ENCODE measurements around the gene MYMX.
"Not testable (repeated sequence)": the region's sequence is repeated elsewhere in the genome, so short reads cannot be mapped to it uniquely, and the experiment has no call there.

The MYMX gene

DNA sequence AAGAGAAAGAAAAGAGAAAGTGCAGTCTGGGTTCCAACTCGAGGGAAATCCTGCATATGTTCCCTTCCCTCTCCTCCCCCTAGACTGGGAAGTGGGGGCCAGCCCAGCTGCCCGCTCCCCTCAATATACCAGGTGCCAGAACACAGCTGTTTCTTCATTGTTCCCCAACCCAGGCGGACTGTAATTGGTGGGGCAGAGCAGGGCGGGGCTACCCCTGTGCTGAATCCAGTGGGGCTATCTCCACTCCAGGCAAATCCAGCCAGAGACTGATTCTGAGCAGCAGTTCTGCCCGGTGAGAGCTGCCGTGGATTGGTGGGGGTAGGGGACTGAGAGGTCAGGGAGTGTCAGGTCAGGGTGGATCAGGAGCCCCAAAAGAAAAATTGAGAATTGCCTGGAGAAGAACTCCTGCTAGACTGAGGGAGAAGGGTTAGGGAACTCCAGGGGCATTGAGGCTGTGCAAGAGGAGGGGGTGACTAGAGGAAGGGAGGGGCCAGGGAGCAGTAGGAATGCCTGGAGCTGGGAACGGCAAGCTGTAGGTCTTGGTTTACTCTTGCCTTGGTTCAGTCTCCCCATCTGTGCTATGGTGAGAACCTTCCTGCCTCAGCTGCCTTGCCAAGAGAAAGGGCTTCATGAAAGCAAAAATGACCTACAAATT is at the start of gene MYMX:
TSS of gene MYMX (plus strand) at position 250 of the 655 bp plus-strand sequence. CDS start 546 bp downstream, outside the sequence.
- no peak for DNase-seq

DNA sequence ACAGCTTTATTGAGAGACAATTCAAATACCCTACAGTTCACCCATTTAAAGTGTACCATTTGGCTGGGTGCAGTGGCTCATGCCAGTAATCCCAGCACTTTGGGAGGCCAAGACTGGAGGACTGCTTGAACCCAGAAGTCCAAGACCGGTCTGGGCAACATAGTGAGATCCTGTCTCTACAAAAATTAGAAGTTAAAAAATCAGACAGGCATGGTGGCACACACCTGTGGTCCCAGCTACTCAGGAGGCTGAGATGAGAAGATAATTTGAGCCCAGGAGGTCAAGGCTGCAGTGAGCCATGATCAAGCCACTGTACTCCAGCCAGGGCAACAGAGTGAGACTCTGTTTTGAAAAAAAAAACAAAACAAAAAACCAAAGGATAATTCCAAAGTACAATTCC is 49.2 kb upstream of the MYMX start:
- DNase-seq: no peak

DNA sequence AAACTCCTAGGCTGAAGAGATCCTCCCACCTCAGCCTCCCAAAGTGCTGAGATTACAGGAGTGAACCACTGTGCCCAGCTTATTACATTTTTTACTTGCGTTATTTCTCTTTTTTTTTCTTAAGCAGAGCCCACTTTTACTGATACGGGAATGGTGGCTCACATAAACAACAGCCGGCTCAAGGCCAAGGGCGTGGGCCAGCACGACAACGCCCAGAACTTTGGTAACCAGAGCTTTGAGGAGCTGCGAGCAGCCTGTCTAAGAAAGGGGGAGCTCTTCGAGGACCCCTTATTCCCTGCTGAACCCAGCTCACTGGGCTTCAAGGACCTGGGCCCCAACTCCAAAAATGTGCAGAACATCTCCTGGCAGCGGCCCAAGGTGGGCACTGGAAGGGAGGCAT is 47.6 kb upstream of the MYMX start:
- no peak for DNase-seq

DNA sequence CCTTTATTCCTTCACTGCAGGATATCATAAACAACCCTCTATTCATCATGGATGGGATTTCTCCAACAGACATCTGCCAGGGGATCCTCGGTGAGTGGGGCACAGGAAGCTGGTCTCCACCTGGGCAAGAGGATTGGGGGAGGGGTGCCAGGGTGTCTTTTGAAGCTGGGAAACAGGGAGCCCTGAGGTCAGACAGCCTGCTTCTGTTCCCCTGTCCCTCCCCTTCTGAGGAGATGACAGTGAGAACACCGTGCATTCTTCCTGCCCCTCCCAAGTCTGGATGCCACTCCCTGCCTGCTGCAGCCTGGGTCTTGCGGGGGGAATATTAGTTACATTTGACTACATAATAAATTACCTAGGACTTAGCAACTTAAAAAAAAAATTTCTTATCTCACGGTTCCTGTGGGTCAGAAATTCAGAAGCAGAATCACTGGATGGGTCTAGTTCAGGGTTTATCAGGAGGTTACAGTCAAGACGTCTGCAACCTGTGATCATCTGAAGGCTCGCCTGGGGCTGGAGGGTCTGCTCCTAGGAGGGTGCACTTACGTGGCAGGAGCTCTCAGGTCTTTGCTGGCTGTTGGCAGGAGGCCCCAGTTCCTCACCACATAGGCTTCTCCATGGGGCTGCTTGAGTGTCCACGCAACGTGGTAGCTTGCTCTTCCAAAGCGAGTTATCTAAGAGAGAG is 46.7 kb upstream of the MYMX start:
- DNase-seq: peak; percentile 42

GRCh38 chr6:44171899-44172546 is 44.7 kb upstream of the MYMX start:
- no peak for DNase-seq

DNA sequence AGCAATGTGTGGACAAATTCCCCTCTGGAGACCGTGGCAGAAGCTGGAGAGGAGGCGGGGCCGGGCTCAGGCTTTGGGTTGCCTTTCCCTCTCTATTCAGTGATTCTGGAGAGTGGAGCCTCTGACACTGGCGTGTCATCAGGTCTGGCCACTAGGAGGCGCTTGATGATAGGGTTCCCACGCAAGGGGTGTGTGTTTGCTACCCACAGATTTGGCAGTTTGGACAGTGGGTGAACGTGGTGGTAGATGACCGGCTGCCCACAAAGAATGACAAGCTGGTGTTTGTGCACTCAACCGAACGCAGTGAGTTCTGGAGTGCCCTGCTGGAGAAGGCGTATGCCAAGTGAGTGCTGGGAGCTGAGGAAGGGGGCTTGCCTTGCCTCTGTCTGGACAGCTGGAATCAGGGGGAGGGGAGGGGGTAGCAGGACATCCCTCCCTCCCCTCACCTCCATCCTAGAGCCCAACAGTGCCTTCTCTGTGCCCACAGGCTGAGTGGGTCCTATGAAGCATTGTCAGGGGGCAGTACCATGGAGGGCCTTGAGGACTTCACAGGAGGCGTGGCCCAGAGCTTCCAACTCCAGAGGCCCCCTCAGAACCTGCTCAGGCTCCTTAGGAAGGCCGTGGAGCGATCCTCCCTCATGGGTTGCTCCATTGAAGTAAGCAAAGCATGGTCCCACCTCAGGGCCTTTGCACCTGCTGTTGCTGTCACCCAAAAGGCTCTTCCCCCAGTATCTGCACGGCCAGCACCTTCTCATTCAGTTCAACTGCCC is 43.8 kb upstream of the MYMX start:
- peak; percentile 89 for DNase-seq

GRCh38 chr6:44176130-44176761 is 40.5 kb upstream of the MYMX start:
- DNase-seq: no peak

DNA sequence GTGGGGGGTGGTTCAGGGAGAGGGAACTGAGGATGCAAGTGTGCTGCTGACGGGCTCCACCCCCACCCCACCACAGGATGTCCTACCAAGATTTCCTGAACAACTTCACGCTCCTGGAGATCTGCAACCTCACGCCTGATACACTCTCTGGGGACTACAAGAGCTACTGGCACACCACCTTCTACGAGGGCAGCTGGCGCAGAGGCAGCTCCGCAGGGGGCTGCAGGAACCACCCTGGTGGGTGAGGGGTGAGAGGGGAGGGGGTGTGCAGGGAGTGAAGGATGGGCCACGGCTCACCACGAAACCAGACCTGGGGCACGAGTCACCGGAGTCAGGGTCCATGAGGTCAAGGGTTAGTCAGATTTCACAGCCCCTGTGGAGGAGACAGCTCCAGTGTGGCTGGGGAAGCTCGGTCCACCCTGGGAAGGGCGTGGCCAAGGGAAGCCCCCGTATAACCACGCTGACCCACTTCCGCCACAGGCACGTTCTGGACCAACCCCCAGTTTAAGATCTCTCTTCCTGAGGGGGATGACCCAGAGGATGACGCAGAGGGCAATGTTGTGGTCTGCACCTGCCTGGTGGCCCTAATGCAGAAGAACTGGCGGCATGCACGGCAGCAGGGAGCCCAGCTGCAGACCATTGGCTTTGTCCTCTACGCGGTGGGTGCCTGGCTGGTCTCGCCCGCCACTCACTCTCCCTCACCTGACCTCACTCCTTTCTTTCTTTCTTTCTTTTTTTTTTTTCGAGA is 39.8 kb upstream of the MYMX start:
- DNase-seq: peak; percentile 72

- no peak for DNase-seq
Observed at GRCh38 chr6:44177691-44178423, 38.9 kb upstream of the MYMX start.

DNA sequence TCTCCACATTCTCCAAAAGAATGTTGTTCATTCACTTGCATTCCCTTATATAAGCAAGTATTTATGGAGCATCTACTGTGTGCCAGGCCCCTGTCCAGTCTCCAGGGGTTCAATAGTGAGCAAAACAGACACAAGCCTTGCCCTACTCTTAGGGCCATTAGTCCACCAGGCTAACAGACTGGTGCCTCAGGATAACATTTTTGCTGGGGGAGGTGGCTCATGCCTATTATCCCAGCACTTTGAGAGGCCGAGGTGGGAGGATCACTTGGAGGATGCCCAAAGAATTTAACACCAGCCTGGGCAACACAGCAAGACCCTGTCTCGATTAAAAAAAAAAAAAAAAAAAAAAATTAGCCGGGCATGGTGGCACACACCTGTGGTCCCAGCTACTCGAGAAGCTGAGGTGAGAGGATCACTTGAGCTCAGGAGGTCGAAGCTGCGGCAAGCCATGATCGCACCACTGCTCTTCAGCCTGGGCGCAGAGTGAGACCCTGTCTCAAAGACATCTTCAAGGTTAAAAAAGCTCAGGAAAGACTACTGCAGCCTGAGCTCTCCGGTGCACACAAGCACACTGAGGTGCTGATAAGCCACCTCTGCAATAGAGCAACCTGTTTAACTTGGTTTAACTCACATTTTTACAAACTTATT is 38.2 kb upstream of the MYMX start:
- no peak for DNase-seq

GRCh38 chr6:44179072-44179536 is 37.6 kb upstream of the MYMX start:
- DNase-seq: no peak

DNA sequence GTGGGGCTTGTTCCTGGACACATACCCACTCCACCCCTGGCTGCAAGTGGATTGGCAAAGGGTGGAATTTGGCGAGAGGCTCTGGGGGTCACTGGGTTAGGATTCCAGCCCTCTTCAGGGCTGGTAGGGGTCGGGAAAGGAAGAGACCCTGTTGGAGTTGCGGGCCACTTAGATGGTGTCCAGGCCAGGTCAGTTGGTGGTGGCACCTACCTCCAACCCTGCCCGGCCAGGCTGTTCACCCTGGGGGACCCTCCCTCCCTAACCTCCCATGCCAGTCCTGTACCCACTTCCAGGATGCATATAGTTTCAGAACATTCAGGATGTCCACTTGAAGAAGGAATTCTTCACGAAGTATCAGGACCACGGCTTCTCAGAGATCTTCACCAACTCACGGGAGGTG is 37.1 kb upstream of the MYMX start:
- DNase-seq: no peak

DNA sequence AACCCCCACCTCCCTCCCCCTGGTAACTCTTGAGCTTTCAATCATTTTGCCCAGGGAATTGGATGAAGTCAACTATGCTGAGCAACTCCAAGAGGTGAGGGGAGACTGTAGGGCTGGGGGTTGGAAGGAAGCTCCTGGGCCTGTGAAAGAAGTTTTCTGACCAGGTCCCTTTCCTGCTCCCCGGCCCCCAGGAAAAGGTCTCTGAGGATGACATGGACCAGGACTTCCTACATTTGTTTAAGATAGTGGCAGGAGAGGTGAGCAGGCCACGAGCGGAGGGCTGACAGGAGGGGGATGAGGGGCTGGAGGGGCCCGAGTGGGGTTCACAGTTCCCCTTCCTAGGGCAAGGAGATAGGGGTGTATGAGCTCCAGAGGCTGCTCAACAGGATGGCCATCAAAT is 36.3 kb upstream of the MYMX start:
- DNase-seq: no peak

GRCh38 chr6:44180886-44181285 is 35.8 kb upstream of the MYMX start:
- DNase-seq: no peak

DNA sequence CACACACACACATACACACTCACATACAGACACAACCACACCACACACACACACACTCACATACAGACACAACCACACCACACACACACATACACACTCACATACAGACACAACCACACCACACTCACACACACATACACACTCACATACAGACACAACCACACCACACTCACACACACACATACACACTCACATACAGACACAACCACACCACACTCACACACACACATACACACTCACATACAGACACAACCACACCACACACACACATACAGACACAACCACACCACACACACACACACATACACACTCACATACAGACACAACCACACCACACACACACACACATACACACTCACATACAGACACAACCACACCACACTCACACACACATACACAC is 34.9 kb upstream of the MYMX start:
- DNase-seq: not testable (repeated sequence)

DNA sequence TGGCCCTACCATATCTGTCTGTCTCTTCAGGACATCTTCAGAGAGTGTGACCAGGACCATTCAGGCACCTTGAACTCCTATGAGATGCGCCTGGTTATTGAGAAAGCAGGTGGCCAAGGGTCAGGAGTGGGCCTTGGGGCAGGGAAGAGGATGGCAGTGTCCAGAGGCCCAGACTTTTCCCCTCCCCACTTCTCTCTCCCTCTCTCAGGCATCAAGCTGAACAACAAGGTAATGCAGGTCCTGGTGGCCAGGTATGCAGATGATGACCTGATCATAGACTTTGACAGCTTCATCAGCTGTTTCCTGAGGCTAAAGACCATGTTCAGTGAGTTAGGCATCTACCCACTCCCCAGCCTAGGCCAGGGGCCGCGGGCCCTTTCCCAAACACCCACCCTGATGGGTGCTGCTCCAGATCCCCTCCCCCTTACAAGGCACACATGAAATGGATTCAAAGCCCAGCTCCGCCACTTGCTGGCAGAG is 33.8 kb upstream of the MYMX start:
- no peak for DNase-seq

GRCh38 chr6:44183783-44184182 is 32.9 kb upstream of the MYMX start:
- no peak for DNase-seq

DNA sequence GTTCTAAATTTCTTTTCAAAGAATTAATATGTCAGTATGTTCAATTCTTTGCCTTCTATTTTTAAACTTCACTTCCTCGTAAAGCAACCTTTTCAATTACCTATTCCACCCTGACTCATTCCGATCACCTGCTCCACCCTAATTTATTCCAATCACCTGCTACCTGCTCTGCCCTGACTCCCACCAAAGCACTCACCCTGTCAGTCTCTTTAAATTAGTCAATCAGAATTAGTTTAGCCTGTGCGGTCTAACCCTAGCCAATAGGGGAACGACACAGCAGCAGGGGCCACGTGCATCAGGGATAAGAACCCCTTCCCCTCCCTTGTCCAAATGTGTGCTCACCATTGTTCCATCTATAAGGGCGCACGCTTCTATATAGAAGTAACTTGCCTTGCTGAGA is 31.4 kb upstream of the MYMX start:
- not testable (repeated sequence) for DNase-seq

GRCh38 chr6:44185953-44186634 is 30.6 kb upstream of the MYMX start:
- no peak for DNase-seq

DNA sequence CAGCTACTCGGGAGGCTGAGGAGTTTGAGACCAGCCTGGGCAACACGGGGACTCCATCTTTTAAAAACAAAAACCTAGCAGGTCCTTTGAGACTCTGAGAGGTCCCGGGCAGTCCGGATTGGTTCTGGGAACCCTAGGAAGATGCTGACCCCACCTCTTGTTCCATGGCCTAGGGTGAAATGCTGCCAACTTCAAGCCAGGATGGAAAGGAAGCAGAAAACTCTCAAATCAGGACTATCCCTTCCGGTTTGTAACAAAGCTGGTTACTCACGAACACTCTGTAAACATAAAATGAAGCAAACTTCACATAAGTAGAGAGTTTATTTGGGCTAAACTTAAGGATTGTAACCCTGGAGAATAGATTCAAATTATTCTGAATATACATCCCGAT is 30.1 kb upstream of the MYMX start:
- no peak for DNase-seq
